ENCODE results near the gene FOXP1. TPM values are rescaled to one million over a fixed set of nuclear protein-coding genes. Genes with fewer than 3 reads are reported as not detected.

FOXP1 gene
- total and polyA plus RNA-seq, 8 donors: 12.3 to 215 (median 117) TPM

DNA sequence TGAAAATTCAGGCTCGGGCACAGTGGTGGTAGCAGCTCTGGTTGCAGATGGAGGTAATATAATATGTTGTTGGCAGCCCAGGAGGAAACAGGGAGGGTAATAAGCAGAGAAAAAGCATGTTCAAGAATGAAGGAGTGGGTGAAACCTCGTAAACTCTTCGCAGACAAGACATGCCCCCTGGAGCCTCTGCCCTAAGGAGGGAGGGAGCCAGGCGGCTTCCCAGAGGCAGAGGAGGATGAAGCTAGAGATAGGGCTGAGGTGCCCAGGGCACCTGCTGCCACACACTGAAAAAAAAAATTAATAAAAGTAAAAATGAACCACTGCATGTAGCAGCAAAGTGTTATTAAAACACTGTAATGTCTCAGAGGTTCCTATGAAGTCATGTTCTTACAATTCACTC lies 137.3 kb downstream of the FOXP1 start:
- Histone ChIP-seq H3K27ac (peak overlapping the region in 1 of 5 donors; percentile 65), H3K4me1 (peaks cover 12 to 85% (median 30%) of the 10 kb centered on the region in 4 donors), H3K9me3 (no peaks in the 10 kb centered on the region), H3K4me3 (no peak overlapping the region), H3K36me3 (no peaks in the 10 kb centered on the region), H3K27me3 (no peaks in the 10 kb centered on the region)
- no peak for DNase-seq
- intact Hi-C loops (cut with DNase I; ENCODE audit: low total_unique reads): no loop called here
- WGBS, 5 donors: 93 to 95% (median 95%) methylated on average over 4 of the region's 4 CpGs
- no peak for TF ChIP-seq EP300 (IDR thresholded peaks at IDR 0.05)

DNA sequence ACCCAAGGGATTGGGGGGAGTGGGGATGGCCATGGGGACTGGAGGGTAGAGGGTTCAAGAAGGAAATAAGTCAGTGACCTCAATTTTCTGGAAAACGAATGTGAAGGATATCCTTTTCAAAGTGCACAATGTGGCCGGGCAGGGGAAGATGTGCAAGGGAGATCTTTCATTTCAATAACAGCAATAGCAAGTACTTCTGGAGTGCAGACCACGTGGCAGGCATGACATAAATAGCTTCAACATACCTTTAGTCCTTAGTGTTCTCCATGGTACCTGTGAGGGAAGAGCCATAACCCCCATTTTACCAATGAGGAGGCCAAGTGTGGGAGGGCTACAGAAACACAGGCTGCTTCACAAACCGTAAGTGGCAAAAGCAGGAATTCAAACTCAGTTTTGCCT lies 138.7 kb downstream of the FOXP1 start:
- 69 to 87% (median 75%) methylated on average over 4 of the region's 4 CpGs for WGBS, 5 donors
- Histone ChIP-seq H3K4me3 (no peak overlapping the region), H3K9me3 (no peaks in the 10 kb centered on the region), H3K27me3 (no peaks in the 10 kb centered on the region), H3K27ac (peak overlapping the region; percentile 14 to 85 (median 65)), H3K36me3 (no peaks in the 10 kb centered on the region), H3K4me1 (peaks cover 11 to 85% (median 29%) of the 10 kb centered on the region in 4 donors)
- DNase-seq: no peak
- no peak for TF ChIP-seq POLR2A (IDR thresholded peaks at IDR 0.05)
- no peak for TF ChIP-seq POLR2AphosphoS5 (IDR thresholded peaks at IDR 0.05)
- TF ChIP-seq EP300 (IDR thresholded peaks at IDR 0.05): no peak
- TF ChIP-seq CTCF (IDR thresholded peaks at IDR 0.05): no peak
- intact Hi-C loops (cut with DNase I; ENCODE audit: low total_unique reads): no loop called here

GRCh38 chr3:71444028-71444860 lies 139.3 kb downstream of the FOXP1 start:
- H3K27ac ChIP-seq: peak overlapping the region; percentile 49 to 85 (median 65)
- H3K36me3 ChIP-seq: no peaks in the 10 kb centered on the region
- H3K27me3 ChIP-seq: no peaks in the 10 kb centered on the region
- TF ChIP-seq POLR2A (IDR thresholded peaks at IDR 0.05): no peak
- peak in 2 of 3 donors; percentile 3 to 11 for TF ChIP-seq POLR2AphosphoS5 (IDR thresholded peaks at IDR 0.05)
- no peak for TF ChIP-seq CTCF (IDR thresholded peaks at IDR 0.05)
- no peak for TF ChIP-seq EP300 (IDR thresholded peaks at IDR 0.05)
- WGBS, 5 donors: 62 to 75% (median 74%) methylated on average over 17 of the region's 17 CpGs
- intact Hi-C loops (cut with DNase I; ENCODE audit: low total_unique reads): no loop called here
- H3K4me3 ChIP-seq: no peak overlapping the region
- H3K9me3 ChIP-seq: no peaks in the 10 kb centered on the region
- H3K4me1 ChIP-seq: peaks cover 11 to 83% (median 28%) of the 10 kb centered on the region in 4 donors
- DNase-seq: peak; percentile 49 to 78

- no peak for DNase-seq
- Histone ChIP-seq H3K9me3 (no peaks in the 10 kb centered on the region), H3K27ac (peak overlapping the region; percentile 33 to 85 (median 65)), H3K4me3 (no peak overlapping the region), H3K4me1 (peaks cover 11 to 90% (median 29%) of the 10 kb centered on the region in 4 donors), H3K27me3 (no peaks in the 10 kb centered on the region), H3K36me3 (no peaks in the 10 kb centered on the region)
- TF ChIP-seq EP300 (IDR thresholded peaks at IDR 0.05): no peak
- no peak for TF ChIP-seq CTCF (IDR thresholded peaks at IDR 0.05)
- WGBS, 5 donors: 93 to 96% (median 94%) methylated on average over 8 of the region's 8 CpGs
- intact Hi-C loops (cut with DNase I; ENCODE audit: low total_unique reads): no loop called here
These were observed 140.2 kb downstream of the FOXP1 start for GRCh38 chr3:71443332-71443731.

- DNase-seq: no peak
- H3K27me3 ChIP-seq: no peaks in the 10 kb centered on the region
- no peaks in the 10 kb centered on the region for H3K36me3 ChIP-seq
- H3K4me3 ChIP-seq: no peak overlapping the region
- WGBS, 5 donors: 91 to 95% (median 95%) methylated on average over 5 of the region's 5 CpGs
- peaks cover 11 to 88% (median 31%) of the 10 kb centered on the region in 4 donors for H3K4me1 ChIP-seq
- H3K9me3 ChIP-seq: no peaks in the 10 kb centered on the region
- TF ChIP-seq CTCF (IDR thresholded peaks at IDR 0.05) (no peak), POLR2A (IDR thresholded peaks at IDR 0.05) (no peak), POLR2AphosphoS5 (IDR thresholded peaks at IDR 0.05) (no peak), EP300 (IDR thresholded peaks at IDR 0.05) (no peak)
- intact Hi-C loops (cut with DNase I; ENCODE audit: low total_unique reads): no loop called here
- H3K27ac ChIP-seq: peak overlapping the region in 3 of 5 donors; percentile 19 to 85 (median 65)
These were observed 140.9 kb downstream of the FOXP1 start for GRCh38 chr3:71442652-71443042.
